CD4-positive, alpha-beta T cell treated with Interleukin-4 for 4 hours (primary cell): ENCODE measurements around the gene CCR9.

ENCODE experiments used
- DNase-seq: peaks from one replicate; pipeline ENCODE4 v3.0.0-alpha.2; 2020

CCR9 gene

GRCh38 chr3:45939341-45939771, 53.0 kb downstream of the CCR9 start:
- DNase-seq, result no peak

GRCh38 chr3:45940004-45940780, 53.8 kb downstream of the CCR9 start:
- DNase-seq, result no peak

GRCh38 chr3:45940781-45941365, 54.5 kb downstream of the CCR9 start:
- no peak for DNase-seq

GRCh38 chr3:45942051-45942825, 55.9 kb downstream of the CCR9 start:
- DNase-seq, result no peak

GRCh38 chr3:45943207-45943846, 57.0 kb downstream of the CCR9 start, which contains the start of gene CXCR6:
TSS of gene CXCR6 (plus strand) at chr3:45943464. CDS start at chr3:45946482, 3,018 bp downstream.
- peak; percentile 85 for DNase-seq

GRCh38 chr3:45944830-45945620, 58.7 kb downstream of the CCR9 start:
- peak; percentile 69 for DNase-seq

- DNase-seq, result peak; percentile 29
Observed at GRCh38 chr3:45946307-45946706, 60.0 kb downstream of the CCR9 start.

- peak; percentile 30 for DNase-seq
Observed at GRCh38 chr3:45946875-45947274, 60.5 kb downstream of the CCR9 start.

- no peak for DNase-seq
Observed at GRCh38 chr3:45947361-45947760, 61.0 kb downstream of the CCR9 start.

- DNase-seq, result no peak
Observed at GRCh38 chr3:45948311-45948781, 62.0 kb downstream of the CCR9 start.

GRCh38 chr3:45948881-45949280, 62.5 kb downstream of the CCR9 start:
- DNase-seq, result no peak

- DNase-seq, result no peak
Observed at GRCh38 chr3:45949432-45949831, 63.1 kb downstream of the CCR9 start.

GRCh38 chr3:45950131-45950530, 63.8 kb downstream of the CCR9 start:
- no peak for DNase-seq

- peak; percentile 73 for DNase-seq
Observed at GRCh38 chr3:45950686-45951600, 64.6 kb downstream of the CCR9 start.

- DNase-seq, result no peak
Observed at GRCh38 chr3:45951946-45952345, 65.6 kb downstream of the CCR9 start.

- no peak for DNase-seq
Observed at GRCh38 chr3:45952456-45952855, 66.1 kb downstream of the CCR9 start.
